CD14-positive monocyte (primary cell): ENCODE data around the gene CASTOR2. TPM values are rescaled to one million over a fixed set of nuclear protein-coding genes. Genes with fewer than 3 reads are reported as not detected.

Experiments
- DNase-seq, 3 donors: peaks; one replicate each; pipeline ENCODE4 v3.0.0-alpha.2; 2011 to 2022
- H2AFZ ChIP-seq: 2 replicates; pipeline ENCODE4 v1.6.0; 2012; ENCODE audit warnings: mild to moderate bottlenecking, low read depth, low read length, inconsistent platforms; ENCODE audit not compliant: insufficient read depth, poor library complexity, severe bottlenecking
- H3K27ac ChIP-seq, 2 donors: 1 replicate in 1 of 2; 2 replicates in 1 of 2; pipeline ENCODE4 v1.5.1; 2012 to 2013; ENCODE audit warnings: low read length in 2 of 2, control low read depth in 1 of 2, inconsistent platforms in 1 of 2, low read depth in 1 of 2, mild to moderate bottlenecking in 1 of 2
- H3K27me3 ChIP-seq, 2 donors: one replicate each; pipeline versions ENCODE4 v1.6.0 to v1.6.1; 2011 to 2013; ENCODE audit warnings: low read length in 2 of 2; ENCODE audit not compliant: control insufficient read depth in 2 of 2, insufficient read depth in 2 of 2
- H3K36me3 ChIP-seq, 2 donors: replicated peaks in 1 of 2; 1 replicate in 1 of 2; 2 replicates in 1 of 2; pipeline versions ENCODE4 v1.5.1 to v1.6.1; 2012 to 2013; ENCODE audit warnings: low read length in 2 of 2, control low read depth in 1 of 2, inconsistent platforms in 1 of 2, mild to moderate bottlenecking in 1 of 2; ENCODE audit not compliant: insufficient read depth in 2 of 2, control insufficient read depth in 1 of 2
- H3K4me1 ChIP-seq, 2 donors: 1 replicate in 1 of 2; 2 replicates in 1 of 2; pipeline versions ENCODE4 v1.5.1 to v1.6.1; 2012 to 2013; ENCODE audit warnings: low read length in 2 of 2, control low read depth in 1 of 2, inconsistent platforms in 1 of 2, mild to moderate bottlenecking in 1 of 2, moderate library complexity in 1 of 2; ENCODE audit not compliant: insufficient read depth in 2 of 2, control insufficient read depth in 1 of 2
- H3K4me2 ChIP-seq: replicated peaks from 2 replicates; pipeline ENCODE3; 2012; ENCODE audit warnings: low read length, moderate library complexity, mild to moderate bottlenecking; ENCODE audit not compliant: poor library complexity, severe bottlenecking; ENCODE audit errors: extremely low read depth
- H3K4me3 ChIP-seq, 3 experiments: fragments of 200-600 bp in 1 of 3; sonication (generic) in 1 of 3; replicated peaks in 1 of 3; 1 replicate in 2 of 3; 2 replicates in 1 of 3; pipeline ENCODE4 v1.5.1; 2011 to 2013; ENCODE audit warnings: low read length in 3 of 3, mild to moderate bottlenecking in 3 of 3, control low read depth in 2 of 3, low read depth in 2 of 3, inconsistent platforms in 1 of 3, moderate library complexity in 1 of 3
- H3K79me2 ChIP-seq: 2 replicates; pipeline ENCODE4 v1.6.0; 2012; ENCODE audit warnings: mild to moderate bottlenecking, control low read depth, inconsistent platforms, low read length, moderate library complexity; ENCODE audit not compliant: insufficient read depth
- H3K9ac ChIP-seq: 2 replicates; pipeline ENCODE4 v1.6.0; 2017; ENCODE audit warnings: low read length, mild to moderate bottlenecking; ENCODE audit not compliant: insufficient read depth, poor library complexity, severe bottlenecking
- H3K9me3 ChIP-seq, 2 donors: replicated peaks in 1 of 2; 1 replicate in 1 of 2; 2 replicates in 1 of 2; pipeline versions ENCODE4 v1.5.1 to v1.6.1; 2012 to 2013; ENCODE audit warnings: low read length in 2 of 2, control low read depth in 1 of 2; ENCODE audit not compliant: control insufficient read depth in 1 of 2, insufficient read depth in 1 of 2
- H4K20me1 ChIP-seq: 2 replicates; pipeline ENCODE4 v1.6.0; 2012; ENCODE audit warnings: mild to moderate bottlenecking, low read length, control low read depth, moderate library complexity; ENCODE audit not compliant: insufficient read depth
- H3K27ac Mint-ChIP-seq, 7 donors: one replicate each; pipeline ENCODE4 v1.8.0; 2020; ENCODE audit warnings: mild to moderate bottlenecking in 7 of 7, mixed read lengths in 7 of 7, moderate library complexity in 6 of 7, inconsistent platforms in 2 of 7
- H3K27me3 Mint-ChIP-seq, 3 donors: one replicate each; pipeline ENCODE4 v1.8.0; 2021 to 2022; ENCODE audit warnings: low read depth in 3 of 3, mild to moderate bottlenecking in 3 of 3, mixed read lengths in 3 of 3, moderate library complexity in 3 of 3, inconsistent platforms in 1 of 3
- H3K36me3 Mint-ChIP-seq, 2 donors: one replicate each; pipeline ENCODE4 v1.8.0; 2020; ENCODE audit warnings: mixed read lengths in 2 of 2, inconsistent platforms in 1 of 2, mild to moderate bottlenecking in 1 of 2
- H3K4me1 Mint-ChIP-seq: one replicate; pipeline ENCODE4 v1.8.0; 2020; ENCODE audit warnings: mild to moderate bottlenecking, mixed read lengths
- H3K4me3 Mint-ChIP-seq, 2 donors: one replicate each; pipeline ENCODE4 v1.8.0; 2020; ENCODE audit warnings: mild to moderate bottlenecking in 2 of 2, mixed read lengths in 2 of 2, moderate library complexity in 1 of 2
- H3K9me3 Mint-ChIP-seq, 7 donors: one replicate each; pipeline ENCODE4 v1.8.0; 2020 to 2022; ENCODE audit warnings: mixed read lengths in 7 of 7, mild to moderate bottlenecking in 6 of 7, moderate library complexity in 6 of 7, inconsistent platforms in 2 of 7
- CTCF ChIP-seq: fragments of 200-600 bp; IDR thresholded peaks from one replicate; pipeline ENCODE4 v1.8.0; 2022; ENCODE audit warnings: antibody characterized with exemption, mild to moderate bottlenecking
- WGBS: methylation state at CpG from one replicate; pipeline ENCODE4 v1.1.5; 2013; ENCODE audit warnings: missing lambda C conversion rate; ENCODE audit not compliant: insufficient coverage; 5-methylcytosine and 5-hydroxymethylcytosine counted together
- intact Hi-C, 2 donors: fragments of 100-400 bp; cut with micrococcal nuclease; formaldehyde crosslinking; loops; one replicate each; pipeline versions ENCODE4 v1.15.0 to v1.15.1; 2023
- polyA plus RNA-seq, 3 donors: library from polyadenylated mRNA; depleted of rRNA in 1 of 3; unstranded in 2 of 3; stranded (reverse) in 1 of 3; fragments of 300-500 nt in 2 of 3; fragments of >200 nt in 1 of 3; fragmentation: Illumina TruSeq in 2 of 3; gene quantifications; 1 replicate in 2 of 3; 2 replicates in 1 of 3; pipeline ENCODE4 v1.2.3, GENCODE V29; 2012 to 2021

CASTOR2 gene
- polyA plus RNA-seq, 3 donors, result 0.29 to 2.4 (median 0.79) TPM

- no peaks in the 10 kb centered on the region for H3K4me1 Mint-ChIP-seq
- H3K27ac ChIP-seq, result no peak overlapping the region
- no peak overlapping the region for H3K4me3 ChIP-seq
- no peak for DNase-seq
- intact Hi-C loops, result no loop called here
- no peaks in the 10 kb centered on the region for H3K27me3 ChIP-seq
- H3K27ac Mint-ChIP-seq, result no peak overlapping the region
- peaks cover 0 to 12% (median 0%) of the 10 kb centered on the region in 7 donors for H3K9me3 Mint-ChIP-seq
- H3K9ac ChIP-seq, result no peak overlapping the region
- H3K36me3 ChIP-seq, result no peaks in the 10 kb centered on the region
- H2AFZ ChIP-seq, result no peak overlapping the region
- no peaks in the 10 kb centered on the region for H3K79me2 ChIP-seq
- H3K9me3 ChIP-seq, result peaks cover 0 to 10% of the 10 kb centered on the region in 2 donors
- no peak for TF ChIP-seq CTCF
- no peak overlapping the region for H3K4me2 ChIP-seq
- no peak overlapping the region for H3K4me3 Mint-ChIP-seq
- no peaks in the 10 kb centered on the region for H4K20me1 ChIP-seq
- no peaks in the 10 kb centered on the region for H3K4me1 ChIP-seq
- 91% methylated on average over 8 of the region's 8 CpGs for WGBS
- H3K36me3 Mint-ChIP-seq, result no peaks in the 10 kb centered on the region
- H3K27me3 Mint-ChIP-seq, result no peaks in the 10 kb centered on the region
Measured at GRCh38 chr7:75033826-75034225, 69.3 kb downstream of the CASTOR2 start.

- Histone ChIP-seq H3K36me3 (peaks cover 15 to 23% of the 10 kb centered on the region in 2 donors), H4K20me1 (no peaks in the 10 kb centered on the region), H3K79me2 (no peaks in the 10 kb centered on the region), H3K9me3 (no peaks in the 10 kb centered on the region), H2AFZ (no peak overlapping the region), H3K4me1 (no peaks in the 10 kb centered on the region), H3K4me3 (no peak overlapping the region), H3K27me3 (no peaks in the 10 kb centered on the region), H3K9ac (no peak overlapping the region), H3K27ac (no peak overlapping the region), H3K4me2 (no peak overlapping the region)
- DNase-seq, result no peak
- no peak overlapping the region for H3K4me3 Mint-ChIP-seq
- no peaks in the 10 kb centered on the region for H3K4me1 Mint-ChIP-seq
- no peak for TF ChIP-seq CTCF
- no peaks in the 10 kb centered on the region for H3K27me3 Mint-ChIP-seq
- peaks cover 18 to 37% of the 10 kb centered on the region in 2 donors for H3K36me3 Mint-ChIP-seq
- intact Hi-C loops, result no loop called here
- peaks cover 0 to 4% (median 0%) of the 10 kb centered on the region in 7 donors for H3K9me3 Mint-ChIP-seq
- no peak overlapping the region for H3K27ac Mint-ChIP-seq
- WGBS, result 89% methylated on average over 6 of the region's 8 CpGs
Measured at GRCh38 chr7:75038508-75038907, 74.0 kb downstream of the CASTOR2 start.
